ENCODE results near the gene TYMP.

Gene TYMP

GRCh38 chr22:50483556-50483955, 46.3 kb downstream of the TYMP start:
- no peak for DNase-seq (ENCODE audit: low read depth)

GRCh38 chr22:50483106-50483505, 46.7 kb downstream of the TYMP start:
- DNase-seq (ENCODE audit: low read depth), result no peak

GRCh38 chr22:50482107-50483074, 47.4 kb downstream of the TYMP start:
- DNase-seq (ENCODE audit: low read depth), result no peak

- DNase-seq (ENCODE audit: low read depth), result peak; percentile 48
Measured at GRCh38 chr22:50481440-50482106, 48.2 kb downstream of the TYMP start, which contains the start of gene ADM2. ADM2 (plus strand) TSS chr22:50481543; CDS start chr22:50481848, 305 bp downstream.

- DNase-seq (ENCODE audit: low read depth), result no peak
Measured at GRCh38 chr22:50481045-50481439, 48.8 kb downstream of the TYMP start.

GRCh38 chr22:50479721-50480120, 50.1 kb downstream of the TYMP start:
- DNase-seq (ENCODE audit: low read depth), result no peak

GRCh38 chr22:50477923-50478322, 51.9 kb downstream of the TYMP start:
- DNase-seq (ENCODE audit: low read depth), result no peak

GRCh38 chr22:50476868-50477267, 52.9 kb downstream of the TYMP start:
- no peak for DNase-seq (ENCODE audit: low read depth)
